Measurements from ENCODE around the gene HMX1.

Gene HMX1

GRCh38 chr4:8910822-8911315 lies 39.2 kb upstream of the HMX1 start:
- no peak for DNase-seq

GRCh38 chr4:8910100-8910821 lies 38.6 kb upstream of the HMX1 start:
- no peak for DNase-seq
- in situ Hi-C loops (cut with MboI; ENCODE audit: low pct_unique_long_range_greater_than_20kb, low sequenced_read_pairs) = no loop called here

More at GRCh38 chr4:8910822-8911315, 39.2 kb upstream of the HMX1 start:
- in situ Hi-C loops (cut with MboI; ENCODE audit: low pct_unique_long_range_greater_than_20kb, low sequenced_read_pairs) = no loop called here

DNA sequence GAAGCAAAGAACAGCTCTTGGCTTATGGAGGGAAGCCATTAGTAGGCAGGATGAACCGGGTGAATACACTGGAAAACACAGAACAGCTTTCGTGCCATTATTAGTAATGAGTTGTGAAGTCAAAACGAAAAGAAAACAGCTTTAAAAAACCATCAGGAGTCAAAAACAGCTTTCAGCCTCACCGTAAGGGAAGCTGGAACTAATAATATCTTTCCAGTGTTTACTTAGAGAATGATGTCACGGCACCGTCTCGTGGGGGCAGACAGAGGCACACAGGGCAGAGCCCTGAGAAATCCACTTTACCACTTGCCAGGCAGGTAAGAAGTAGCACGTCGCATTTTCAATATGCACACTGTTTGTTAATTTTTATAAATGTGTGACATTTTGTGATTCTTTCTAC lies 37.9 kb upstream of the HMX1 start:
- DNase-seq = no peak
- in situ Hi-C loops (cut with MboI; ENCODE audit: low pct_unique_long_range_greater_than_20kb, low sequenced_read_pairs) = no loop called here

DNA sequence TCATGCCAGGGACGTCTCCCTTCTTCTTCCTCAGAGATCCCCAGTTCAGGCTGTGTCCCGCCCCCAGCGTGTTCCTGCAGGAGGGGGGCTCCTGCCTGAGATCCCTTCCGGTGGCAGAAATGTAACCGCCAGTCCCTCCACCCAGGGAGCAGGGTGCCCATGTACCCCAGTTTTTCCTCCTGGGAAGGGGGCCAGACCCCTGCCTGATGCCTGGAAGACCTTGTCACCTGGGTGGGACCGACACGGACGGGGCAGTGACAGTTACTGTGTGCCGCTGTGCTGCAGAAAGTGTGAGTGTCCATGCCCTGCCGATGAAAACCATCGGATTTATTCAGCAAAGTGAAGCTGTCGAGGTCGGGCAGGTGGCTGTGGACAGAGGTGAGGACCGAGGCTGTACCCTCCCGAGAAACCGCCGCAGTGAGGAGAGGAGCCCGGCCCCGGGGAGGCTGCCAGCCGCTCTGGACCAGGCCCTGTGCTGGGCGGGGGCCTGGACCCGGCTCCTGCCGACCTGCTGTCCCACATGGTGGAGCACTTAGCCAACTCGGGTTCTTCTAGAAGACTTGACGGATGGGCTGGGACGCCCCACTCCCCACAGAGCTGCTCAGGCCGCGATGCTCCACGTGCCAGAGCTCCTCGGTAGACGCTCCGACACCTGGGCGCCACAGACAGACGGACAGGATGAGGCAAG lies 36.7 kb upstream of the HMX1 start:
- in situ Hi-C loops (cut with MboI; ENCODE audit: low pct_unique_long_range_greater_than_20kb, low sequenced_read_pairs) = no loop called here

GRCh38 chr4:8907596-8908205 lies 36.1 kb upstream of the HMX1 start:
- DNase-seq = no peak
- in situ Hi-C loops (cut with MboI; ENCODE audit: low pct_unique_long_range_greater_than_20kb, low sequenced_read_pairs) = no loop called here

More for the DNA sequence above, 36.7 kb upstream of the HMX1 start:
- no peak for DNase-seq

- in situ Hi-C loops (cut with MboI; ENCODE audit: low pct_unique_long_range_greater_than_20kb, low sequenced_read_pairs) = no loop called here
- DNase-seq = no peak
These were observed 35.5 kb upstream of the HMX1 start for GRCh38 chr4:8906991-8907595.

DNA sequence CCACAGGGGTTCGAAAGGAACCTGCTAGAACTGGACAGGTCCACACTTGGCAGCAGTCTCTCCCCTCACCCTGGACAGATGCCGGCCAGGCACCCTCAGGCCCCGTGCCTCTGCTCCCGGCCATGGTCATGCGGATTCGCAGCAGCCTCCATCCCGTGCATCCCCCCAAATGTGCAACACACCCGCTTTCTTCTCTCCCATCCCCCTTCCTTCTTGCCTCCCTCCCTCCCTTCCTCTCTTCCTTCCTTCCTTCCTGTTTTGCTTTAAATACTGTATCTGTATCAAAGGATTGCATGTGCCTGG lies 35.0 kb upstream of the HMX1 start:
- no peak for DNase-seq
- in situ Hi-C loops (cut with MboI; ENCODE audit: low pct_unique_long_range_greater_than_20kb, low sequenced_read_pairs) = no loop called here

GRCh38 chr4:8905773-8906667 lies 34.4 kb upstream of the HMX1 start:
- no peak for DNase-seq
- in situ Hi-C loops (cut with MboI; ENCODE audit: low pct_unique_long_range_greater_than_20kb, low sequenced_read_pairs) = no loop called here

GRCh38 chr4:8905226-8905772 lies 33.7 kb upstream of the HMX1 start:
- in situ Hi-C loops (cut with MboI; ENCODE audit: low pct_unique_long_range_greater_than_20kb, low sequenced_read_pairs) = no loop called here

DNA sequence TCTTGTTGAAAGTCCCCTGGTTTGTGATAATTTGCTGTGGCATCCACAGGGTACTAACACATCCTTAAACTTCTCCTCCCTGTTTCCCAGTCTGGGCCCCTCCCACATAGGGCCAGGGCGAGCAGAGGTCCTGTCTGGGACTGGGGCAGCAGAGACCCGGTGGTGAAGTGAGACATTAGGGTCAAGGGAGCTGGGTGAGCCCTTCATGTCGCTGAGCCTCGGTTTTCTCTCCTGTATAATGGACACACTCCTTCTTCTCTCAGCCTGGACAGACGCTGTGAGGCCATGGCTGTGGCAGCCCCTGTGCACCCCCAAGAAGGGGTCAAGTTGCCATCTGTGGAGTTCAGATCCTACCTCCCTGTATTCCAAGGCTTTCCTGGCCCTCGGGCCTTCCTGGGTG lies 33.0 kb upstream of the HMX1 start:
- no peak for DNase-seq

More at GRCh38 chr4:8905226-8905772, 33.7 kb upstream of the HMX1 start:
- DNase-seq = no peak

GRCh38 chr4:8904041-8904501 lies 32.4 kb upstream of the HMX1 start:
- in situ Hi-C loops (cut with MboI; ENCODE audit: low pct_unique_long_range_greater_than_20kb, low sequenced_read_pairs) = no loop called here
- no peak for DNase-seq

More for the DNA sequence above, 33.0 kb upstream of the HMX1 start:
- in situ Hi-C loops (cut with MboI; ENCODE audit: low pct_unique_long_range_greater_than_20kb, low sequenced_read_pairs) = no loop called here

- no peak for DNase-seq
- in situ Hi-C loops (cut with MboI; ENCODE audit: low pct_unique_long_range_greater_than_20kb, low sequenced_read_pairs) = no loop called here
These were observed 29.7 kb upstream of the HMX1 start for GRCh38 chr4:8901335-8901734.

DNA sequence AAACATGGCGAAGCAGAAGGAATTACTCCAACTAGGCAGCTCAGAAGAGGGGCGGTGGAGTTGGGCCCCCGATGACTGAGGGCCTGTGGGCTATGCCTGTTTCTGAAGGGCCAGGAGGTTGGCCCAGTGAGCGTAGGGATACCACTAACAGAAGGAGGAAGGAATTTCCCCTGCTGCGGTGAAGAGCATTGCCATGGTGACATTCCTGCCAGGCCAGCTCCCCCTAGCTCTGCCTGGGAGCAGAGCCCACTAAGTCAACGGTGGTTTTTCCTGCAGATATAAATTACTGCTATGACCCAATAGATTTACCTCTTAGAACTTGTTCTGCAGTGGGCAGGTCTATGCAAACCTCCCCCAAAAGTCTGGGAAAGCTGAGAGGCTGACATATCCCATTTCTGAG lies 28.9 kb upstream of the HMX1 start:
- no peak for DNase-seq
- in situ Hi-C loops (cut with MboI; ENCODE audit: low pct_unique_long_range_greater_than_20kb, low sequenced_read_pairs) = no loop called here

GRCh38 chr4:8898419-8898818 lies 26.8 kb upstream of the HMX1 start:
- in situ Hi-C loops (cut with MboI; ENCODE audit: low pct_unique_long_range_greater_than_20kb, low sequenced_read_pairs) = no loop called here
- no peak for DNase-seq

- DNase-seq = no peak
- in situ Hi-C loops (cut with MboI; ENCODE audit: low pct_unique_long_range_greater_than_20kb, low sequenced_read_pairs) = no loop called here
These were observed 25.9 kb upstream of the HMX1 start for GRCh38 chr4:8897251-8898167.

DNA sequence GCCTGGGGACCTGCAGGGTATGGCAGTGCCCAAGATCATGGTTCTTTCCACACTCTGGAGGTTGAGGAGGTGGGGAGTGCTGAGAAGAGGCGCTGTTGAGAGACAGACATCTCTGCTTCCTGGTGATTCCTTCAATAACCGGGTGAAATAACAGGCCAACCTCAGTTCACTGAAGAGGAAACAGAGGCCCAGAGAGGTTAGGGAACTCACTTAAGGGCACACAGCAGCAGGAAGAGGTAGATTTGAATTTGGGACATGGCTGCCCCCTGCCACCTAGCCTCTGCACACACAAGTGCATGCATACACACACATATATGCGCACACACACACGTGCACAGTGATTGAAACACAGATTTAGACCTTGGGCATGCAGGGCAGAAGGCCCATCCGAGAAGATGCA lies 24.9 kb upstream of the HMX1 start:
- no peak for DNase-seq
- in situ Hi-C loops (cut with MboI; ENCODE audit: low pct_unique_long_range_greater_than_20kb, low sequenced_read_pairs) = no loop called here

DNA sequence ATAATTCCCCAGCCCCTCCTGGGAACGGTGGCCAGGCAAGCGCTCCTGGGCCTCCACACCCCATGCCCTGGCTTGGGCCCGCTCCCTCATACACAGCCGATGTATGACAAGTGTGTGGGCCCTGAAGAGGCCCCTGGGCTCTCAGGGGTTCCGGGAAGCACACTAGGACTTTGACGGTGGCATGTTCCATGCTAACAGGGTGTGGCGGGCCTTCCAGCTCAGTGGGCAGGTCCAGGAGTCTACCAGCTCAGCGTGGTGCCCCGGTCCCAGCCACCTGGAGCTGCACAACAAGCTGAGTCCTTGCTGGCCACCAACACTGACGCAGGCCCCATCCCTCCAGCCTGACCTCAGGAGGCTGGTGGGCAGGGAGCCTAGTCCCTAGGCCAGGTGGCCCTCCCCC lies 24.4 kb upstream of the HMX1 start:
- in situ Hi-C loops (cut with MboI; ENCODE audit: low pct_unique_long_range_greater_than_20kb, low sequenced_read_pairs) = no loop called here
- no peak for DNase-seq

DNA sequence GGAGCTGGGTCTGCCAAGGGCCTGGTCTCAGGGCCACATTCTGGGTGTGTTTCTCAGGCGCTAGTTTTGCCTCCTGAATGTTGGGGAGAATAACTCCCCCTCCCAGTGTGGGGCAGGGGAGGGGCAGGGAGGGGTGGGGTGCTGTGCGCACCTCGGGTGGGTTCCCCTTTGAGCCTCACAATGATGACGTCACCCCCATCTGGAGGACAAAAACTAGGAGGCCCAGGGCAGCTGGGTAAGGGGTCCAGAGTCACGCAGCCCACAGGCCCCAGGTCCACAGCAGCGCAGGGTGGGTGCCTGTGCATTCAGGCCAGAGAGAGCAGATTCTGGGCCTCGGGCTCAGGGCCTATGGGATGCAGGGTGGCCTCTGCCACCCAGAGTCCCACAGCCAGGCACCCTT lies 23.7 kb upstream of the HMX1 start:
- in situ Hi-C loops (cut with MboI; ENCODE audit: low pct_unique_long_range_greater_than_20kb, low sequenced_read_pairs) = no loop called here
- DNase-seq = no peak

All from KBM-7 (cell line).